Vagina (tissue), 2 donors: ENCODE data around the gene TRIM41.
A peak's percentile ranks its signal among the peaks of the same experiment; 100 is the strongest.

ENCODE experiments used
- CTCF ChIP-seq, 3 experiments: fragments of 450-650 bp in 2 of 3; fragments of 200-600 bp in 1 of 3; sonication (generic) in 1 of 3; IDR thresholded peaks; one replicate each; pipeline ENCODE4 v1.5.1; 2017 to 2019; ENCODE audit warnings: antibody characterized with exemption in 3 of 3, mild to moderate bottlenecking in 2 of 3, moderate library complexity in 2 of 3
- POLR2A ChIP-seq, 2 donors: fragments of 450-650 bp; IDR thresholded peaks; one replicate each; pipeline ENCODE4 v1.6.1; 2017; ENCODE audit warnings: antibody characterized with exemption in 2 of 2, mild to moderate bottlenecking in 2 of 2, moderate library complexity in 2 of 2
- POLR2AphosphoS5 ChIP-seq, 2 donors: sonication (generic); formaldehyde crosslinking; IDR thresholded peaks; one replicate each; pipeline ENCODE4 v1.9.0; 2017; ENCODE audit warnings: antibody characterized with exemption in 2 of 2, mild to moderate bottlenecking in 2 of 2, low read depth in 1 of 2; ENCODE audit not compliant: insufficient read depth in 1 of 2

GRCh38 chr5:181221792-181222629 is 1.1 kb upstream of the TRIM41 start:
- TF ChIP-seq POLR2A (IDR thresholded peaks at IDR 0.05): no peak
- no peak for TF ChIP-seq CTCF (IDR thresholded peaks at IDR 0.05)
- TF ChIP-seq POLR2AphosphoS5 (IDR thresholded peaks at IDR 0.05; ENCODE audit: insufficient read depth in 1 of 2, low read depth in 1 of 2): peak; percentile 39 to 82
